ENCODE measurements around the gene TMCC1.
"Not testable (repeated sequence)": the region's sequence is repeated elsewhere in the genome, so short reads cannot be mapped to it uniquely, and the experiment has no call there.

Gene TMCC1

DNA sequence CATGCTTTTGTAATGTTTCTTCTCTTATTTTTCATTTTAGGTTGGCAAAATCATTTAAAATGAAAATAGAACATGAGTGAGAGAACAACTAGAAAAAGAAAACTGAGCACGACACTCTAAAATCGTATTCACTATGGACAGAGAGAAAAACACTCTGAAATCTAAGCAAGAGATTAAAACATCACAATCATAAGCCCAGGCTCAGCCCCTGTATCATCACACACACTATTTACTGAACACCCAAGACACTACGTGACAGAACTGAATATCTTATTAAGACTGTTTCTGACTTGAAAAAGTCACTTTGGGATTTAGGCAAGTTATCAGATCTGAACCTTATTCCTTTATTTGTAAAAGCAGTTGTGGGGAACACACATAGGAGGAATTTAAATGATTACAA, 204.5 kb downstream of the TMCC1 start:
- H3K27ac Mint-ChIP-seq: no peak overlapping the region

DNA sequence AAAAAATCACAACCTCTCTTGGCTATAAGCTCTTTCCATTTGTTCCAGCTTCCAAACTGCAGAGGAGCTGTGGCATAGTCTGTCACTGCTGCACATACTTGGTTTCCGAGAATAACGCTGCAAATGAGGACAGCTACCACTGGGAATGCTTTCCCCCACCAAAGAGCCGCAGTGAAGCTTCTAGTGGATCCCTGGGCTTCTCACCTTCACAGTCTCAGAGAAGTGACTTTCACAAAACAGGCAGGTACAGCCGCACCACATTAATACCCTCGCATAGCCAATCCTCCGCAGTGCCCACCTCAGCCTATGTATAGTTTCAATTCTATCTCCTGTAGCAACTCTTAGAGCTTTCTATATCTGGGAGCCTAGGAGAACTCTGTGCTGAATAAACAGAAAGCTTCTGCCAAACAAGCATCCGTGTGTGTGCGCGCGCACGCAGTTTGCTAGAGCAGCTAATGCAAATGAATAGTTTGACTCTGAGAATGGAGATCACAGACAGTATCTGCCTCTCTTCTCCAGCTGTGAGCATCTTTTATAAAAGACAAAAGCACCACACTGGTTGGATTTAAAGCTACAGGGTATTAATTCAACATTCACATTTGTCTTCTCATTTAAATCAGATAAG, 205.1 kb downstream of the TMCC1 start:
- no peaks in the 10 kb centered on the region for H3K27me3 Mint-ChIP-seq
- H3K4me3 Mint-ChIP-seq: no peak overlapping the region
- peaks cover 10% of the 10 kb centered on the region for H3K4me1 Mint-ChIP-seq (ENCODE audit: low read depth)
- no peak overlapping the region for H3K27ac Mint-ChIP-seq
- no peaks in the 10 kb centered on the region for H3K9me3 Mint-ChIP-seq
- H3K36me3 Mint-ChIP-seq (ENCODE audit: low read depth): no peaks in the 10 kb centered on the region

More for the DNA sequence above, 204.5 kb downstream of the TMCC1 start:
- H3K4me3 Mint-ChIP-seq: no peak overlapping the region
- H3K4me1 Mint-ChIP-seq (ENCODE audit: low read depth): peaks cover 10% of the 10 kb centered on the region
- no peaks in the 10 kb centered on the region for H3K9me3 Mint-ChIP-seq
- H3K36me3 Mint-ChIP-seq (ENCODE audit: low read depth): no peaks in the 10 kb centered on the region
- H3K27me3 Mint-ChIP-seq: no peaks in the 10 kb centered on the region

- Mint-ChIP-seq H3K9me3 (no peaks in the 10 kb centered on the region), H3K4me3 (no peak overlapping the region), H3K36me3 (ENCODE audit: low read depth) (no peaks in the 10 kb centered on the region), H3K27ac (no peak overlapping the region), H3K27me3 (no peaks in the 10 kb centered on the region), H3K4me1 (ENCODE audit: low read depth) (peaks cover 10% of the 10 kb centered on the region)
These were observed 205.9 kb downstream of the TMCC1 start for GRCh38 chr3:129687586-129688125.

DNA sequence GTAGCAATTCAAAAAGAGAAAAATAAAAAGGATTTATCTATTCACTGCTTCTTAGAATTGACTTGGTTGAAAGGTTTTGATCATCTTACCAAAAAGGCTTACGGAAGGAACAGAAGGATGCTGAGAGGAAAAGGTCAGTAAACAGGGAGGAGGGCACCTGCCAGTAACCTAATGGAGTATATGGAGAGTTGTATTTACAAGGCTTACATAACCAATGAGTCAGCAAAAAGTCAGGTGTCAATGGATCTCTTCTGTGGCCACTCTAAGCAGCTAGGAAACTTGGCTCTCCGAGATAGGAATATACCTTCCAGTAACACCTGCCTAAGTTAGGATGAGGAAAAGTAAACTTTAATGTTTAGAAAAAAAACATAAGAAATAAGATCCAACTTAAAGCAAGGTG, 206.6 kb downstream of the TMCC1 start:
- H3K27me3 Mint-ChIP-seq: no peaks in the 10 kb centered on the region
- no peak overlapping the region for H3K4me3 Mint-ChIP-seq
- H3K9me3 Mint-ChIP-seq: no peaks in the 10 kb centered on the region
- peaks cover 10% of the 10 kb centered on the region for H3K4me1 Mint-ChIP-seq (ENCODE audit: low read depth)
- H3K36me3 Mint-ChIP-seq (ENCODE audit: low read depth): no peaks in the 10 kb centered on the region
- no peak overlapping the region for H3K27ac Mint-ChIP-seq

DNA sequence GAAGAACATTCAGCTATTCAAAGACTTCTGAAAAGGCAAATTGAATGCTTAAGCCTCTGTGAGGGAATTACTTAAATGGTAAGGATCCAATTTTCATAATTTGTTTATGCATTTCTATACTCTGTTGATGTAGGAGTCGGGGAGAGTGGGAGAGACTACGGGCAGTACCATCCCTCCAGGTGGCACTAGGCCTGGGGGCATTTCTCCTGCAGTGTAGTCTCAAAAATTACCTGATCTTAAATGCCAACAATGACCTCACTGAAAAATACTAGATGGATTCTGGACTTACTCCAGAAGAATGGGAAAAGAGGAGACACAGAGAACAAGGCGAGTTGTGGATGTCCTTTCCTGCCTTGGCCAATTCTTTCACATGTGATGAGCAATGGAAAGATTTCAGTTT, 209.2 kb downstream of the TMCC1 start:
- H3K27me3 Mint-ChIP-seq: no peaks in the 10 kb centered on the region
- no peaks in the 10 kb centered on the region for H3K4me1 Mint-ChIP-seq (ENCODE audit: low read depth)
- H3K36me3 Mint-ChIP-seq (ENCODE audit: low read depth): no peaks in the 10 kb centered on the region
- no peaks in the 10 kb centered on the region for H3K9me3 Mint-ChIP-seq
- no peak overlapping the region for H3K27ac Mint-ChIP-seq
- no peak overlapping the region for H3K4me3 Mint-ChIP-seq

DNA sequence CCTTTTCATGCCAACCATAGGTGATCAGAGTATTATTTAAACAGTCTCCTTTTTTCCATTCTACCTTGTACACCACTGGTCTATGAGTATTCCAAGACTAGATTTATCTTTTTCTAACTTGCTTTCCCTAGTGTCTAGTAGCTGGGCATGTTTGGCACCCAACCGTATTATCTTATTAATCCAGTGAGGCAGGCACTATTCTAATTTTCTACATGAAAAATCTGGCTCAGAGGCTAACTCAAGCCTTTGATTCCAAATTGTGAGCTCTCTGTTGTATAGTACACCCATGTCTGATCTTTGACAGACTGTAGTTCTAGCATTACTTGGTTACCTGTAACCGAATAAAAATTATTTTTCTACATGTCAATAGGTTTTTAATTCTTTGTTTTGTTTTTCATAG, 210.3 kb downstream of the TMCC1 start:
- H3K4me3 Mint-ChIP-seq: no peak overlapping the region
- H3K9me3 Mint-ChIP-seq: no peaks in the 10 kb centered on the region
- H3K4me1 Mint-ChIP-seq (ENCODE audit: low read depth): no peaks in the 10 kb centered on the region
- no peaks in the 10 kb centered on the region for H3K36me3 Mint-ChIP-seq (ENCODE audit: low read depth)
- no peaks in the 10 kb centered on the region for H3K27me3 Mint-ChIP-seq
- H3K27ac Mint-ChIP-seq: no peak overlapping the region

GRCh38 chr3:129676985-129677384, 216.5 kb downstream of the TMCC1 start:
- Mint-ChIP-seq H3K4me3 (no peak overlapping the region), H3K27me3 (no peaks in the 10 kb centered on the region), H3K27ac (no peak overlapping the region), H3K36me3 (ENCODE audit: low read depth) (no peaks in the 10 kb centered on the region), H3K9me3 (no peaks in the 10 kb centered on the region), H3K4me1 (ENCODE audit: low read depth) (peaks cover 4% of the 10 kb centered on the region)

DNA sequence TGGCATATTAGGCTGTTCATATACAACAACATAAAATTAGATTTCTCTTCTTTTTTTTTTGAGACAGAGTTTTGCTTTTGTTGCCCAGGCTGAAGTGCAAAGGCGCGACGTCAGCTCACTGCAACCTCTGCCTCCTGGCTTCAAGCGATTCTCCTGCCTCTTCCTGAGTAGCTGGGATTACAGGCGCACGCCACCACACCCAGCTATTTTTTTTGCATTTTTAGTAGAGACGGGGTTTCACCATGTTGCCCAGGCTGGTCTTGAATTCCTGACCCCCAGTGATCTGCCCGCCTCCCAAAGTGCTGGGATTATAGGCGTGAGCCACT, 218.8 kb downstream of the TMCC1 start:
- not testable (repeated sequence) for H3K4me3 Mint-ChIP-seq; H3K27ac Mint-ChIP-seq; H3K27me3 Mint-ChIP-seq; H3K4me1 Mint-ChIP-seq (ENCODE audit: low read depth); H3K9me3 Mint-ChIP-seq
- peaks cover 13% of the 10 kb centered on the region for H3K36me3 Mint-ChIP-seq (ENCODE audit: low read depth)

DNA sequence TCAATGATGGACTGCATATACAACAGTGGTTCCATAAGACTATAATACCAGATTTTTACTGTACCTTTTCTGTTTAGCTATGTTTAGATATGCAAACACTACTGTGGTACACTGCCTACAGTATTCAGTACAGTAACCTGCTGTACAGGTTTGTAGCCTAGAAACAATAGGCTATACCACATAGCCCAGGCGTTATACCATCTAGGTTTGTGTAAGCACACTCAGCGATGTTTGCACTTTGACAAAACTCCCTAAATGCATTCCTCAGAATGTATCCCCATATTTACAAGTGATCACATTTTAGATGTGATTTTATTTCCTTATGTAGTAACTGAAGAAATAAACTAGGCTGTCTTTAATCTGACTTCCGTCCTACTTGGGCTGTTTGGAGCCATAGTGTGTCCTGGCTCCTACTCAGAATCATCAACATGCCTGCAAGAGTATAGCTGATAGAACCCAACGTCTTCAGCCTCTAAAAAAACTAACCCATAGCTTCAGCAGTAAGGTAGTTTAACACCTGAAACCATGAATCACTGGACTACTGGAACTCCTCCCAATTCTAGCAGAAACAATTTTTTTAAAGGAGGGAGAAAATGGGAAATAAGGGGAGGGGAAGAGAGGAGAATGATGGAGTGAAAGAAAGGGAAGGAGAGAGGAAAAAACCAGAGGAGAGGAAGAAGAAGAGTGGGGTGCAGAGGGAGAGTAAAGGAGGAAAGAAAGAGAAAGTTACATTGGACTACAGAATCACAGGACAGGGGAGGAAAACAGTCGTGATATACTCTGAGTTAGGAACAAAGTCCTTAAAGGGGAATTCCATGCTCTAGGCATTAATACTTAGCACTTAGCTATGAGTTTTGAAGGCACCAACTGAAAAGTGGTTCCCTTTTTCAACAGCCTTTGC, 219.4 kb downstream of the TMCC1 start:
- Mint-ChIP-seq H3K36me3 (ENCODE audit: low read depth) (peaks cover 13% of the 10 kb centered on the region), H3K27me3 (no peaks in the 10 kb centered on the region), H3K4me3 (no peak overlapping the region), H3K9me3 (no peaks in the 10 kb centered on the region), H3K4me1 (ENCODE audit: low read depth) (peaks cover 4% of the 10 kb centered on the region), H3K27ac (no peak overlapping the region)

DNA sequence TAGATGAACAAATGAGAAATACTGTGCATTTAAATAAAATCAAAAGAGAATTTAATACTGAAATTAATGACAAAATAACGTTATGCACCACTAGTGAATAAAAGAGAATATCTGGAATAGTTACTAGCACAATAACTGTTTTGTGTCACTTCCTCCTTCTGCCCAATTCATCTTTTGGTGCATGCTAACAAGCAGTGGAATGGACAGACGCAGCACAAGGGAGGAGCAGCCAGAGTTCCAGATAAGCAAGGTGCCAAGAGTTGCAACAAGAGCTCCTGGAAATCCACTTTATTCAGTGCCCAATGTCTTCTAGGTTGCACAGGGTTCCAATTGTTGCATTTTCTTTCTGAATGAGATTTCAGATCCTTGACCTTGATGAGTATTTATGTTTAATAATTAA, 220.5 kb downstream of the TMCC1 start:
- no peaks in the 10 kb centered on the region for H3K27me3 Mint-ChIP-seq
- H3K36me3 Mint-ChIP-seq (ENCODE audit: low read depth): peaks cover 13% of the 10 kb centered on the region
- H3K4me1 Mint-ChIP-seq (ENCODE audit: low read depth): peaks cover 4% of the 10 kb centered on the region
- H3K4me3 Mint-ChIP-seq: no peak overlapping the region
- no peaks in the 10 kb centered on the region for H3K9me3 Mint-ChIP-seq
- H3K27ac Mint-ChIP-seq: no peak overlapping the region

- Mint-ChIP-seq H3K4me1 (ENCODE audit: low read depth) (peaks cover 4% of the 10 kb centered on the region), H3K27me3 (no peaks in the 10 kb centered on the region), H3K4me3 (no peak overlapping the region), H3K9me3 (no peaks in the 10 kb centered on the region), H3K27ac (no peak overlapping the region), H3K36me3 (ENCODE audit: low read depth) (peaks cover 13% of the 10 kb centered on the region)
These were observed 221.1 kb downstream of the TMCC1 start for GRCh38 chr3:129672412-129672811.

DNA sequence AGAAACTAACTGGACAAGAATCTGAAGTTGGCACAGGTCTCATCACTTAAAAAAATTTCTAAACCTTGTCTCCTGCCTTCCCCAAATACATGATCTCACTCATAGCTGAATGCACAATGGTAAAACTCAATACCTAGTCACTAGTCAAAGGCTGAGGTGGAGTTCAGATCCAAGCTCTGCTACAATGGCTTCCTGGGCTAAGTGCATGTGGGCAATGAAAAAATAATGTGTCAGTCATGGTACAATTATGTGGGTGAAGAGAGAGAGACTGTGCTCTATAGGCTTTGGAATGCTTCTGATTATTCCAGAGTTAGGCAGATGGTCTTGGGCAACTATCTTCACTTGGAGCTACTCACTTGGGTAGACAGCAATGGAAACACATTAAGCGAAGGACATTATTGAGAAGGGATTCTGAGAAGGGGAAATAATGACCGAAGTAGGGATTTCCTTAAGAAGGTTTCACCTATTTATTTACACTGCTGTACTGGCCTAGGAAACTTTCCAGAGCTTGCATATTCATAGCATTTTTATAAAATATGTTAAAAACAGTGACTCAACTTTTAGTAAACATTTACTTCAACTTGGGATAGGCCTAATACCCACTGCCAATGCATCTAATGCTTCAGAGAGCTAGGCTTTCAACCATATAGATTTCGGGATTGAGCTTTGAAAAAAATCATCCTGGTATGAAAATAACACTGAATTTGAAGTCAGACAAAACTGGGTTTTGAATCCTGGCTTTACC, 228.3 kb downstream of the TMCC1 start:
- Mint-ChIP-seq H3K27ac (no peak overlapping the region), H3K4me3 (no peak overlapping the region), H3K9me3 (no peaks in the 10 kb centered on the region), H3K4me1 (ENCODE audit: low read depth) (no peaks in the 10 kb centered on the region), H3K27me3 (no peaks in the 10 kb centered on the region), H3K36me3 (ENCODE audit: low read depth) (peaks cover 2% of the 10 kb centered on the region)

- Mint-ChIP-seq H3K36me3 (ENCODE audit: low read depth) (no peaks in the 10 kb centered on the region), H3K4me3 (no peak overlapping the region), H3K4me1 (ENCODE audit: low read depth) (no peaks in the 10 kb centered on the region), H3K27me3 (no peaks in the 10 kb centered on the region), H3K27ac (no peak overlapping the region), H3K9me3 (no peaks in the 10 kb centered on the region)
These were observed 229.4 kb downstream of the TMCC1 start for GRCh38 chr3:129663930-129664646.

GRCh38 chr3:129663045-129663446, 230.5 kb downstream of the TMCC1 start:
- no peaks in the 10 kb centered on the region for H3K9me3 Mint-ChIP-seq
- H3K27me3 Mint-ChIP-seq: no peaks in the 10 kb centered on the region
- peaks cover 6% of the 10 kb centered on the region for H3K4me1 Mint-ChIP-seq (ENCODE audit: low read depth)
- H3K27ac Mint-ChIP-seq: no peak overlapping the region
- H3K36me3 Mint-ChIP-seq (ENCODE audit: low read depth): no peaks in the 10 kb centered on the region
- no peak overlapping the region for H3K4me3 Mint-ChIP-seq

All from stimulated activated naive CD8-positive, alpha-beta T cell treated with anti-CD3 and anti-CD28 coated beads, Interleukin-15, Interleukin-2, amounts not matched to agents 100 ng/mL and 50 ng/mL, for 24 hours (primary cell).